HepG2 (cell line): ENCODE data around the gene PFDN2.
"Not testable (repeated sequence)": the region's sequence is repeated elsewhere in the genome, so short reads cannot be mapped to it uniquely, and the experiment has no call there.

Source experiments
- ATF7 ChIP-seq, 2 experiments: fragments of 450-650 bp in 1 of 2; sonication (generic) in 1 of 2; formaldehyde crosslinking in 1 of 2; IDR thresholded peaks; 2 replicates each; pipeline versions ENCODE4 v1.4.0 to v1.6.1; 2016 to 2020; ENCODE audit warnings: antibody characterized with exemption in 1 of 2, mild to moderate bottlenecking in 1 of 2, missing genetic modification reagents in 1 of 2
- JUND ChIP-seq: sonication (generic); formaldehyde crosslinking; IDR thresholded peaks from 2 replicates; pipeline ENCODE4 v1.8.0; 2022; ENCODE audit warnings: mild to moderate bottlenecking, missing genetic modification reagents
- PRMT3 ChIP-seq: sonication (generic); formaldehyde crosslinking; IDR thresholded peaks from 2 replicates; pipeline ENCODE4 v1.8.1; 2022; ENCODE audit warnings: low read depth, mild to moderate bottlenecking, moderate library complexity, missing genetic modification reagents, borderline replicate concordance
- ZNF264 ChIP-seq: sonication (generic); formaldehyde crosslinking; IDR thresholded peaks from 2 replicates; pipeline ENCODE4 v1.4.0; 2020; ENCODE audit warnings: missing genetic modification reagents
- TF ChIP-seq, protein P1 (sequence below): sonication (generic); formaldehyde crosslinking; IDR thresholded peaks from 2 replicates; pipeline ENCODE4 v1.5.0; 2020; ENCODE audit warnings: mild to moderate bottlenecking, missing genetic modification reagents, moderate library complexity

DNA sequence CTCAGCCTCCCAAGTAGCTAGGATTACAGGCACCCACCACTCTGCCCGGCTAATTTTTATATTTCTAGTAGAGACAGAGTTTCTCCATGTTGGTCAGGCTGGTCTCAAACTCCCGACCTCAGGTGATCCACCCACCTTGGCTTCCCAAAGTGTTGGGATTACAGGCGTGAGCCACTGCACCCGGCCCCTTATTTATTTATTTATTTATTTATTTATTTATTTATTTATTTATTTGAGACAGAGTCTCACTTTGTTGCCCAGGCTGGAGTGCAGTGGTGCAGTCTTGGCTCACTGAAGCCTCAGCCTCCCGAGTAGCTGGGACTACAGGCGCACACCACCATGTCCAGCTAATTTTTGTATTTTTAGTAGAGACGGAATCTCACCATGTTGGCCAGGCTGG lies 52.2 kb downstream of the PFDN2 start:
- TF ChIP-seq ATF7 (IDR thresholded peaks at IDR 0.05); ATF7 (CRISPR knock-in tag; IDR thresholded peaks at IDR 0.05); PRMT3 (CRISPR knock-in tag); JUND (CRISPR knock-in tag); ZNF264 (CRISPR knock-in tag): not testable (repeated sequence)
- TF ChIP-seq, protein P1, sequence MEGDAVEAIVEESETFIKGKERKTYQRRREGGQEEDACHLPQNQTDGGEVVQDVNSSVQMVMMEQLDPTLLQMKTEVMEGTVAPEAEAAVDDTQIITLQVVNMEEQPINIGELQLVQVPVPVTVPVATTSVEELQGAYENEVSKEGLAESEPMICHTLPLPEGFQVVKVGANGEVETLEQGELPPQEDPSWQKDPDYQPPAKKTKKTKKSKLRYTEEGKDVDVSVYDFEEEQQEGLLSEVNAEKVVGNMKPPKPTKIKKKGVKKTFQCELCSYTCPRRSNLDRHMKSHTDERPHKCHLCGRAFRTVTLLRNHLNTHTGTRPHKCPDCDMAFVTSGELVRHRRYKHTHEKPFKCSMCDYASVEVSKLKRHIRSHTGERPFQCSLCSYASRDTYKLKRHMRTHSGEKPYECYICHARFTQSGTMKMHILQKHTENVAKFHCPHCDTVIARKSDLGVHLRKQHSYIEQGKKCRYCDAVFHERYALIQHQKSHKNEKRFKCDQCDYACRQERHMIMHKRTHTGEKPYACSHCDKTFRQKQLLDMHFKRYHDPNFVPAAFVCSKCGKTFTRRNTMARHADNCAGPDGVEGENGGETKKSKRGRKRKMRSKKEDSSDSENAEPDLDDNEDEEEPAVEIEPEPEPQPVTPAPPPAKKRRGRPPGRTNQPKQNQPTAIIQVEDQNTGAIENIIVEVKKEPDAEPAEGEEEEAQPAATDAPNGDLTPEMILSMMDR, result not testable (repeated sequence)
